Measurements from ENCODE around the gene TP53I3.
"Not testable (repeated sequence)": the region's sequence is repeated elsewhere in the genome, so short reads cannot be mapped to it uniquely, and the experiment has no call there.

The TP53I3 gene

GRCh38 chr2:24084386-24085199 is at the start of gene TP53I3:
Gene TP53I3, minus strand, starts transcription at chr2:24084834. Its CDS starts 508 bp downstream, at chr2:24084326.
- no peak for DNase-seq

- no peak for DNase-seq
Measured at GRCh38 chr2:24132543-24132942, 47.9 kb upstream of the TP53I3 start.

- no peak for DNase-seq
Measured at GRCh38 chr2:24125956-24126355, 41.3 kb upstream of the TP53I3 start.

GRCh38 chr2:24123922-24124580 is 39.4 kb upstream of the TP53I3 start:
- no peak for DNase-seq

- no peak for DNase-seq
Measured at GRCh38 chr2:24123195-24123921, 38.7 kb upstream of the TP53I3 start, which contains the start of the genes FAM228B and PFN4. Gene FAM228B, plus strand, starts transcription at chr2:24123469. Its CDS starts 893 bp downstream, at chr2:24124362. Gene PFN4, minus strand, starts transcription at chr2:24123334. Its CDS starts 799 bp downstream, at chr2:24122535.

GRCh38 chr2:24122366-24123194 is 37.9 kb upstream of the TP53I3 start:
- DNase-seq: no peak

- no peak for DNase-seq
Measured at GRCh38 chr2:24121469-24121868, 36.8 kb upstream of the TP53I3 start.

- no peak for DNase-seq
Measured at GRCh38 chr2:24121066-24121465, 36.4 kb upstream of the TP53I3 start.

- DNase-seq: no peak
Measured at GRCh38 chr2:24117902-24118301, 33.3 kb upstream of the TP53I3 start.

- no peak for DNase-seq
Measured at GRCh38 chr2:24115057-24115456, 30.4 kb upstream of the TP53I3 start.

GRCh38 chr2:24111407-24111901 is 26.8 kb upstream of the TP53I3 start:
- no peak for DNase-seq

GRCh38 chr2:24110660-24111303 is 26.1 kb upstream of the TP53I3 start:
- DNase-seq: no peak

- DNase-seq: not testable (repeated sequence)
Measured at GRCh38 chr2:24109431-24109830, 24.8 kb upstream of the TP53I3 start.

- no peak for DNase-seq
Measured at GRCh38 chr2:24107336-24107735, 22.7 kb upstream of the TP53I3 start.

- no peak for DNase-seq
Measured at GRCh38 chr2:24106786-24107185, 22.2 kb upstream of the TP53I3 start.

- no peak for DNase-seq
Measured at GRCh38 chr2:24105816-24106215, 21.2 kb upstream of the TP53I3 start.

GRCh38 chr2:24104906-24105305 is 20.3 kb upstream of the TP53I3 start:
- no peak for DNase-seq

GRCh38 chr2:24104110-24104650 is 19.5 kb upstream of the TP53I3 start:
- DNase-seq: no peak

- DNase-seq: no peak
Measured at GRCh38 chr2:24102677-24103076, 18.0 kb upstream of the TP53I3 start.

- no peak for DNase-seq
Measured at GRCh38 chr2:24101992-24102391, 17.4 kb upstream of the TP53I3 start.

GRCh38 chr2:24100732-24101131 is 16.1 kb upstream of the TP53I3 start:
- not testable (repeated sequence) for DNase-seq
